ENCODE measurements around the gene PPFIA2. TPM values are rescaled to one million over a fixed set of nuclear protein-coding genes. Genes with fewer than 3 reads are reported as not detected.

Gene PPFIA2
- total and polyA plus RNA-seq, 10 of the 15 experiments (the other 5 are each of a cell fraction or from before 2014, with no cell fraction given), result 0.06 to 0.39 (median 0.18) TPM; not detected in 6

GRCh38 chr12:81500788-81501187, 258.4 kb downstream of the PPFIA2 start (continued):
- TF ChIP-seq ATF2 (IDR thresholded peaks at IDR 0.05; ENCODE audit: low read length) (no peak), STAT1 (conservative IDR thresholded peaks at IDR 0.05) (no peak), CHD2 (IDR thresholded peaks at IDR 0.05; ENCODE audit: borderline replicate concordance, low read depth, low read length) (no peak), ZNF24 (IDR thresholded peaks at IDR 0.05) (no peak), POLR2AphosphoS2 (IDR thresholded peaks at IDR 0.05; ENCODE audit: low read depth, low read length) (no peak), BMI1 (IDR thresholded peaks at IDR 0.05; ENCODE audit: borderline replicate concordance) (no peak)

- intact Hi-C loops (cut with micrococcal nuclease; ENCODE audit: unreplicated experiment), result no loop called here
- POLR2A ChIA-PET, result no interaction called here
- Histone ChIP-seq H3K9me3 (replicated peaks; ENCODE audit: control insufficient read depth, insufficient read depth, low read length) (no peaks in the 10 kb centered on the region), H3K36me3 (ENCODE audit: control insufficient read depth in 2 of 2, insufficient read depth in 2 of 2, low read length in 1 of 2) (no peaks in the 10 kb centered on the region), H3K27me3 (replicated peaks in 1 of 2; ENCODE audit: control insufficient read depth in 2 of 2, insufficient read depth in 2 of 2, low read length in 1 of 2) (no peaks in the 10 kb centered on the region), H3K4me1 (ENCODE audit: control insufficient read depth, insufficient read depth, low read length) (no peaks in the 10 kb centered on the region), H3K4me3 (no peak overlapping the region), H4K20me1 (ENCODE audit: control insufficient read depth, insufficient read depth) (no peaks in the 10 kb centered on the region), H3K9ac (ENCODE audit: control insufficient read depth, insufficient read depth, low read length) (no peak overlapping the region), H3K27ac (ENCODE audit: control insufficient read depth, insufficient read depth) (no peak overlapping the region), H3K79me2 (ENCODE audit: control insufficient read depth, insufficient read depth, low read length) (no peaks in the 10 kb centered on the region), H3K4me2 (ENCODE audit: control insufficient read depth, insufficient read depth) (no peak overlapping the region), H2AFZ (ENCODE audit: control insufficient read depth, low read depth, low read length) (no peak overlapping the region)
- no TSS peak for BruUV-seq (replicated peaks)
- WGBS (ENCODE audit: insufficient coverage, insufficient replicate concordance, low lambda C conversion rate, missing lambda C conversion rate), result 50% methylated on average over 4 of the region's 4 CpGs
- SMC1A ChIA-PET (ENCODE audit: uncharacterized antibody, unreplicated experiment), result interaction anchor here (0.6 kb wide), 1 partner anchor 105 kb away, joined by 3 read pairs; no protein-coding TSS in a partner anchor
- in situ Hi-C loops (cut with MboI), result no loop called here
- FAIRE-seq (no peak), ATAC-seq (no peak), DNase-seq (ENCODE audit: low read depth, low spot score) (no peak)
- CTCF ChIA-PET, result no interaction called here
- RAD21 ChIA-PET (ENCODE audit: unreplicated experiment), result no interaction called here
- TF ChIP-seq PAX8 (IDR thresholded peaks at IDR 0.05), result no peak
- no peak for TF ChIP-seq SP1 (IDR thresholded peaks at IDR 0.05; ENCODE audit: low read depth, low read length)
These were observed 259.3 kb downstream of the PPFIA2 start for GRCh38 chr12:81499809-81500208.

Measured in GM12878 (cell line).